ENCODE results near the gene DCDC2B.

DCDC2B gene

DNA sequence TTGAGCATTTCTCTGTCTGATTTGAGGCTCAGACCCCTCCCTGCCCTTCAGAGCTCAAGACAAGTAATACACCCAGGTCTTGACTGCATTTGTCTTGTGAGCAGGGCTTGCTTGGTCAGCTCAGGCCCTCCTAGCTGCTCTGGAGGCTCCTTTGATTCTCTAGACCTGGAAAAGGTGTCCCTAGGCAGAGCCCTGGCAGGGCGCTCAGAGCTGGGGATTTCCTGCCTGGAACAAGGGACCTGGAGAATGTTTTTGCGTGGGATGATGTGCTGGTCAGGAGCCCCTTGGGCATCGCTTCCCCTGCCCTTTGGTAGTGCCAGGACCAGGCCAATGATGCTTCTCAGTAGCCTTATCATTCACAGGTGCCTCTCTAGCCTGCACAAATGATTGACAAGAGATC lies 13.4 kb upstream of the DCDC2B start:
- no peak overlapping the region for H3K4me3 ChIP-seq (ENCODE audit: low read depth, low read length)
- no peak for DNase-seq (ENCODE audit: low read depth)

DNA sequence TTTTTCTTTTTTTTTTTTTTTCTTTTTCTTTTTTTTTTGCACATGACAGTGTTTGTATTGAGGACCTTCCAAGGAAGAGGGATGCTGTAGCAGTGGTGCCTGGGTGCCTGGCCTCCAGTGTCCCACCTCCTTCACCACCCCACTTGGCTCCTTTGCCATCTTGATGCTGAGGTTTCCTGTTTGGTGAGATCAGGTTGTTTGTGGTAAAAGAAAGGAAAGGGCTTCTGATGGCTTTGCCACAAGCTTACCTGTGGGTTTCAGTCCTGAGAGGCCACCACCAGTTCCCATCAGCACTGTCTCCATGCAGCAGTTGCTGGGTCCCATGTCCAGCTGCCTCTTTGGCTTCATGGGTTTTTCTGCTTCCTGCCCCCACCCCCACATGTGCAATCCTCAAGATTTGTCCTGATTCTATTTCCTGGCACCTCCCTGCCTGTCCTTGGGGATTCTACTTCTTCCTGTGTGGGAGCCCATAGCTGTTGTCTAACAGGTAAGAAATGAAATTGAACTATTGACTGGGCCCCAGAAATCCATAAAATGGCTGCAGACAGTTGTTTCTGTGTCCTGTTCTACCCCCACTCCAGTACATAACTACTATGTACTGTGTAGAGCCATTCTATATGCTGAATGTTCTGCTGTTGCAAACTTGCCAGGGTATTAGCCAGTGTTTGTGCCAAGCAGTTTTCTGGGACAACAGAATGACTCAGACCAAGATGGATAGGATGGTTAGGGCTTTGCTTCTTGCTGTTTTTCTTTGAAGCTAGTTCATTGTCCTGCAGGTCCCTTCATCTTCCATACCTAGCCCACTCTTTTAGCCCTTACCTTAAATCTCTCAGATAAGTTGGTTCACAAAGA lies 12.7 kb upstream of the DCDC2B start:
- no peak overlapping the region for H3K4me3 ChIP-seq (ENCODE audit: low read depth, low read length)
- no peak for DNase-seq (ENCODE audit: low read depth)

DNA sequence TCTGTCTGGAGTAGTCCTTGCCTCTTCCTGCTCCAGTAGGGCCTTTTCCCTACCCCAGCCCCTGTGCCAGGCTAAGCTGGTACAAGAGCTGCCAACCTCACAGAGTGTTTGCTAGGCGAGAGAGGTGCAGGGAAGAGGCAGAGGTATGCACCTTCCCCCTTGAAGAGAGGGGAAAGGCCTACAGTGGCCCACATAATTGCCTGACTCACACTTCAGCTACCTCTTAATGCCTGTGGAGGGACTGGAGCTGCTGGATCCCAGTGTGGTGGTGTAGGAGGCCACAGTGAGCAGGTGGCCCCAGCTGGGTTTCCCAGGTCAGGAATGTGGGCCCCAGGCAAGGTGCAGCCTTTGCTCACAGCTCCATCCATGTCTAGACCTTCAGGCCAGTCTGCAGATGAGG lies 11.8 kb upstream of the DCDC2B start:
- DNase-seq (ENCODE audit: low read depth), result no peak
- no peak overlapping the region for H3K4me3 ChIP-seq (ENCODE audit: low read depth, low read length)

DNA sequence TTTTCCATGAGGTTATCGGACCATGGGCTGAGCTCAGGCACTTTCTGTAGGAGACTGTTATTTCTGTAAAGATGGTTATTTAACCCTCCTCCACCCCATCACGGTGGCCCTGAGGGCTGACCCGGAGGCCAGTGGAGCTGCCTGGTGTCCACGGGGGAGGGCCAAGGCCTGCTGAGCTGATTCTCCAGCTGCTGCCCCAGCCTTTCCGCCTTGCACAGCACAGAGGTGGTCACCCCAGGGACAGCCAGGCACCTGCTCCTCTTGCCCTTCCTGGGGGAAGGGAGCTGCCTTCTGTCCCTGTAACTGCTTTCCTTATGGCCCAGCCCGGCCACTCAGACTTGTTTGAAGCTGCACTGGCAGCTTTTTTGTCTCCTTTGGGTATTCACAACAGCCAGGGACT lies 11.1 kb upstream of the DCDC2B start:
- DNase-seq (ENCODE audit: low read depth), result no peak
- no peak overlapping the region for H3K4me3 ChIP-seq (ENCODE audit: low read depth, low read length)

DNA sequence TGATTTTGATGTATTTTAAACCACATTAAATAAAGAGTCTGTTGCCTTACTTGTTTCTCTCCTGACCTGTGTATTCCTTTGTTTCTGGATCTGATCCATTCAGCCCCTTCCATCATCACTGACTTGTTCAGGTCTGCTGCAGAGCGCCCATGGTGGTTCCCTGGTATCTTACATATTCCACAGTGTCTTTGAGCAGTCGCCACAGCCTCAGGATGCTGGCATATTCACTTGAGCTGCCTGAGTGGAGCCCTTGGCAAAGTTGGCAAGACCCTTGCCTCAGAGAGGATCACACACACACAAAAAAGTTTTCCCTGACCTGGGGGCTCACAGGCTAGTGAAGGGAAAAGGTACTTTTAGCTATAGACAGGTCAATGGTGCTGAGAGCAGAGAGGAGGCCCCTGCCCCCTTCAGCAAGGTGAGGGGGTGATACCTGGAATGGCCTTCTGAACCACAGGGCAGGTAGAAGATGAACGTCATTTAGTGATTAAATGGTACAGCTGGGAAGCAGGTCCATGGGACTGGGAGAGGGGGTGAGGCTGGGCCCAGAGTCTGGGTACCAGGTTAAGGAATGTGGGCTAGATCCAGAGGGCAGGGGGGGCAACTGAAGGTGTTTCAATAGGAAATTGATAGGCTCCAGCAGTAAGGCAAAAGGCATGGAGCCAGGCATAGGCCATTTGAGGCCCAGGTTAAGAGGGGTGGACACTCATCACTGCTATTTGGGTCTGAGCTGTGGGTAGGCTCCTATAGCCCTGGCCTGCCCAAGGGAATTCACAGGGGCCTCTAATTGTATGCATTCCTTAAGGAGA lies 10.4 kb upstream of the DCDC2B start:
- H3K4me3 ChIP-seq (ENCODE audit: low read depth, low read length), result no peak overlapping the region
- no peak for DNase-seq (ENCODE audit: low read depth)

DNA sequence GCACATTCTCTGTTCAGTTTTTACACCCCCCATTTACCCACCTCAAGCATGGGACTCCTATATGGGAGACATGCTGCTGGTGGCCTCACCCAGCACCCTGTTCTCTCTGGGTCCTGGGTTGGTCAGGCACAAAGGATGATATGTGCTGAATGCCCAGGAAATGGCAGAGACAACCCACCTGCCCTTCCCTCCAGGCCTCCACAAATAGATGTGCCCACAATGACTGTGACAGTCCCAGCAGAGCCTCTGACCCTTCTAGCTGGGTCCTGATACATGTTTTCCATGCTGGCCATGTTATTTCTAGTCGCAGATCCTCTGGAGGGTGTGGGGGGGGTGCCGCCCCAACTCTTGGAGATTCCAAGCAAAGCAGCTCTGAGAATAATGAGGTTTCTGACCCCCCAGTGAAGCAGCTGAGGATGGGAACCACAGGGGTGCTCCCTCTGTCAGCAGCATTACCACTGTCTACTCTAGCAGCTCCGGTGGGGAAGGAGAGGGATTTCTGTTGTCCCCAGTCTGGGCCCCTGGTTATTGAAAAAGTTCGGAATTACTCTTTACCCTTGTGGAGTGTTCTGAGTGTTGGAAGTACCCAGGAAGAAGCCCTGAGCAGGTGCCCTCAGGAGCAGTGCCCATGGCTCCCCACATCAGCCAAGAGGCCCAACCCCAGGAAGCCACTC lies 9.7 kb upstream of the DCDC2B start:
- peak overlapping the region; percentile 68 for H3K4me3 ChIP-seq (ENCODE audit: low read depth, low read length)
- DNase-seq (ENCODE audit: low read depth), result no peak

DNA sequence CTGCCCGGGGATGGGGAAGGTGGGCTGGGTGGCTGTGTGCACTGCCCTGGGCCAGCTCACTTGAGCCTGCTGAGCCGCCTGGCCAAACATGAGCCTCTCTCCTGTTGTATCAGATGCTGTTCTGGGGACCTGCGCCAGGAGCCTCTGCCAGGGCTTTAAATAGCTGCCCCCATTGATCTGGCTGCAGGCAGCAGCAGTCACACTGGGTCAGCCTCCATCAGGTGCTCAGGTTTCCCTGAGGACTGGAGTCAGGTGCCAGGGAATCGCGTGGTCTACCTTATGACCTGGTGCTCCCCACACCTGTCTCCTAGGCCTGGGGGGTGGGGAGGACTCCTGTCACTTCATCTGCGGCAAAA lies 9.2 kb upstream of the DCDC2B start:
- peak overlapping the region; percentile 68 for H3K4me3 ChIP-seq (ENCODE audit: low read depth, low read length)
- no peak for DNase-seq (ENCODE audit: low read depth)

DNA sequence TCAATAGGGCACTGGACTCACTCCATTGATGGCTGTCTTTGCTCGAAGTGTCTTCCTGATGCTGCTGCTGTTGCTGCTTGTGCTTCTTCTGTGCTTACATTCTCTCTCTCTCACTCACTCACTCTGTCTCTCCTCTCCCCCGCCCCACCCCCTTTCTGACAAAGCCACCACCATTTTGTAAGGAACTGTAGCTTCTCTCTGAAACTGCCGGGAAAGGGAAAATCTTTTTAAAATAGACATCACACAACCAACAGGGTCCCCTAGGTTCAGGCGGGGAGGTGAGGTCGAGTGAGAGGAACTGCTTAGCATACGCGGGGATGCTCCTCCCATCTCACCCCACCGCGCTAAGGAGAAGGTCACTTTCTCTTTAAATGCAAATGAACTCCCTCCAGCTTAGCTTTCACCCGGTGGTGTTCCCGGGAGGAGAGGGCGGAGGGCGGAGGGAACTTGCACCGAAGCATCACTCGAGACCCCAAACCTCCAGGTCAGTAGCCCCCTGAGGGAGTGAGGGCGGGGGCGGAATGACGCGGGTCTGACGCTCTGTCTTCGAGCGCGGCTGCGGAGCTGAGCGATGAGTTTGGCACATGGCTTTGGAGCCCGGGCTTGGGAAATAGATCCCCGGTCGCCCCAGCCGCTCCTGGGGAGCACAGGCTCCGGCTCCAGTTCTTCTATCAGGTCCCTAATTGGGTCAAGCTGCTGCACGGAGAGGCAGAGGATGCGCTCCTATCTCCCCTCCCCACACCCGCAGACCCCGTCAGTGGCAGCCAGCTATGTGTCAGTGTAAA lies 8.5 kb upstream of the DCDC2B start, which contains the start of gene CCDC28B:
Gene CCDC28B (plus strand): TSS at position 370 of the 785 bp plus-strand sequence. CDS start 1,341 bp downstream, outside the sequence.
- peak within 1 kb of the TSS; percentile 68 for H3K4me3 ChIP-seq (ENCODE audit: low read depth, low read length)
- peak; percentile 70 for DNase-seq (ENCODE audit: low read depth)

DNA sequence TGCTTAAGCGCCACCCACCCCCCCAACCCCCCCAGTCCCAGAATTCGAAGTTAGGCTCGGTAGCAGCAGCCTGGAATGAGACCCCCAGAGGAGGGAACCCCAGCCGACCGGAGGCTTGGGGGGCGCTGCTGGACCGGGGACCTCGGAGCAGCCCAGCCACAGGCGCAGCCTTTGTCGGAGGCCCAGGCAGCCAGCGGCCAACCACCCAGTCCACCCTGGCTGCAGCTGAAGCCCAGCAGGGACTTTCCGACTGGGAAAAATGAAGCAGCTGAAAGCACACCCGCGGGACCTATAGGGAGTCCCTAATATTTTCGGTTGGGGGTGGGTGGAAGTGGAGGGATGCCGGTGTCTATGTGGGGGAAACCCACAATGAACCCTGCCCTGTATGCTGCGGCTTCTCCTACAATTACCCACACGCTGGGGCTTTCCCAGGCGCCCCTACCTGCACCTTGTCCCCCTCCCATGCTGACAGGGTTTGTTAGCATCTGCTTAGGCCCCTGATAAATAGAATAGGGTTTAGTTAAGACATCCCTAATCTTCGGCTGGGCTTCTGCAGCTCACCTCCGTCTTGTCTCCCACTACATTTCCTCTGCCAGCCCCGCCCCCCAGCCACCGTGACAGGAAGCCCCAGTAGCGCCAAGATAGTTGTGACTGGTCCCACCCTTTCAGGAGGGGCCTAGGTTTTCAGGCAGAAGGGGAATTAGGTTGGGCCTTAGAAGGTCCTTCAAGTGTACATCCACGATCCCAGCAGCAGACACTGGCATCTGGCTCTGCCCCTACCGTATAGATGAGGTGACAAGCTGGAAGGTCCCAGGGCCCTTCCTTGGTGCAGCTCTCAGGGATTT lies 7.7 kb upstream of the DCDC2B start:
- H3K4me3 ChIP-seq (ENCODE audit: low read depth, low read length), result peak overlapping the region; percentile 68
- no peak for DNase-seq (ENCODE audit: low read depth)

DNA sequence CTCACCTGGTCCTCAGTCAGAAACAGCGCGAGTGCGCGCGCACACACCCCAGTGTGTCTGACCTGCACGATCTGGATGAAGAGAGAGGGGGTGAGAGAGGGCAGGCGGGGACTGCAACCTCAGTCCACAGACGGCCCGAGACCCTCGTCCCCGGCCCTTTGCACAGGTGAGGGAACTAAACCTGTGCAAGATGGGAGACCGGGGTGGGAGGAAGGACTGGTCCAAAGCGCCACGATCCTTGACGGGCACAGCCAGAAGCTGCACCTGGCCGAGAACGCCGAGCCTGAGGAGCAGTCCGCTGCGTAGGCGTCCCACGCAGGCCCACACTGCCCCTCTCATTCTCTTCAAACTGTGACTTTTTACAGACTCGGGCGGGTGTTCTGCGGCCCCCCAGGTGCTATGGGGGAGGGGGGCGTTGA lies 3.9 kb upstream of the DCDC2B start:
- peak overlapping the region; percentile 81 for H3K4me3 ChIP-seq (ENCODE audit: low read depth, low read length)
- no peak for DNase-seq (ENCODE audit: low read depth)

DNA sequence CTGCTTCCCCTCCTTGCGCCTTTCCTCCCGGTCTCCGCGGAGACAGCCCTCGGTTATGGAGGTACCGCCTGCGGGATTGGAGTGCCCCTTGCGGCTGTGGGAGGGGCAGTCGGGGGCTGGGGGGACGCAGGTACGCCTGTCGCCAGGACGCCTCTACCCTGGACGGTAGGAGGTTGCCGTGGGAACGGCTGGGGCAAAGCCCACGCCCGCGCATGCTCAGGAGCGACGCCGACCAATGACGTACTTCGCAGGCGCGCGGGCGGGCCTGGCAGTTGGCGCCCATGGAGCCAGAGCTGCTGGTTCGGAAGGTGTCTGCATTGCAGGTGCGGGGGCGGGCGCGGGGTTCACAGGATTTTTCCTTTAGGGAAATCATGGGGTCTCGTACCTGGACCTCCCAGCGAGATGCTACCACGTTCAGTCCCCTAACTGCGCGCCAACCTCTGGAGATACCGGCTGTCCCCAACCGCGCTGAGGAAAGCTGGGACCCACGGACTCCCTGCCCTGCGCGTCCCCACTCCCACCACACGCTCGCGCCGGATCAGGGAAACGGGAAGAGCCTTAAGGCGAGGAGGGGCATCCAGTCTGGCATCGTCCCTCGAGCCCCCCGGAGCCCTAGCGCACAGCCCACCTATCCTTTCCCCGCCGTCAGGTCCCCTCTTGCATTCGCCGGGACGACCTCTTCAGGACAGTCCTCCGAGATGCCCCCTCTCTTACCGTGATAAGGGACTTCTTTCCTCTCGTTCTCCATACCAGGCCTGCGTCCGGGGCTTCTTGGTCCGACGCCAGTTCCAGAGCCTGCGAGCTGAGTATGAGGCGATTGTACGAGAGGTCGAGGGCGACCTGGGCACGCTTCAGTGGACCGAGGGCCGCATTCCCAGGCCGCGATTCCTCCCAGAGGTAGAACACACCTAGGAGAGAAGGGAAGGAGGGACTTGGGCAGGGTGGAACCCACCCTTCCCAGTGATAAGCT lies 3.2 kb upstream of the DCDC2B start, which contains the start of gene IQCC:
Gene IQCC (plus strand): TSS at position 271 of the 970 bp plus-strand sequence. CDS start 11 bp downstream, at position 282.
- DNase-seq (ENCODE audit: low read depth), result no peak
- H3K4me3 ChIP-seq (ENCODE audit: low read depth, low read length), result peak within 1 kb of the TSS; percentile 81

DNA sequence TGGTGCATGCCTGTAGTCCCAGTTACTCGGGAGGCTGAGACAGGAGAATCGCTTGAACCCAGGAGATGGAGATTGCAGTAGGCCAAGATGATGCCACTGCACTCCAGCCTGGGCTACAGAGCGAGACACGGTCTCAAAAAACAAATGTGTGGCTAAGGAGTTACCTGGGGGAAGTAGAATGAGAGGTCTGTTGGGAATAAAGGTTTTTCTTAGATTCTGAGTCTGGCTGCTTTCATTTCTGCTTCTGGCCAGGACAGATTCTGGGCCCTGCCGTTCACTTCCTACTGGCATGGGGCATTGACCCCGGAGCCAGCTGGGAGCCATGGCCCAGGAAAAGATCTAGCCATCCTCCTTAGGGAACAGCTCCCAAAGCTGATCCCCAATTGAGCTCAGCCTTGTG lies 420 bp upstream of the DCDC2B start:
- no peak for DNase-seq (ENCODE audit: low read depth)
- no peak overlapping the region for H3K4me3 ChIP-seq (ENCODE audit: low read depth, low read length)

DNA sequence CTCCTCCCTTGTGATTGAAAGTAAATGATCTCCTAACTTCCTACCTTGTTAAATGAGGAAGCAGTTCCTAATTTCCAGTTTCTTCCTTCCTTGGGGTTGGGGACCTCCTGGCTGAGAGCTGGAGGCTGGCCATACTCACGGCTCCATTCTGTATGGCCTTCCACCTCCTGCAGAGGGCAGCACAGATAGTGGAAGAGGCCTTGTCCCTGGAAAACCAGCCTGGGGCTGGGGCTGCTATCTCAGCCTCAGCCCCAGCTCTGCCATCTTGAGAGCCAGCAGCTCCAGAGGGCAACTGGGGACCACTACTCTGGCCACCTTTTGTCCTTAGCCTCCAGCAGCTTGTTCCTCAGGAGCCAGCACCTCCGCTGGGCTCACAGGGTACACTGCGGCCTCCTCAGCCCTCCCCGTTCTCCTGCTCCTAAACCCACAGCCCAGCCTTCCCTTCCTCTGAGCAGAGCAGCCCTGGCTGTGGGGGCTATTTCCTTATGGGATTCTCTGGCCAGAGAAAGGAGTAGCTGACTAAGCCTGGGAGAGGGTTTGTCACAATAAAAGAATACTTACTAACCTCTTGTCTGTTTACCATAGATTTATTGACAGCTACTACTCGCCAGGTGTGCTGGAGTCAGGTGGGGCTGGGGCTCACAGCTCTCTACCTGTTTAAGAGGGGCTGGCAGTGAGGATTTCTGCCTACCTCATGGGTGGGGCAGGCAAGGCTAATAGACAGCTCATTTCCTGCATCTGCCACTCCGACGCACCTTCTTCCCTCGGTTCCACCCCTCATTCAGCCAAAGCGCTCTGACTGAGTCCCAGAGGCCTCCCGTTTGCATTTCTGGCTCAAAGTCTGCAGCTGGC lies 7.0 kb downstream of the DCDC2B start:
- H3K4me3 ChIP-seq (ENCODE audit: low read depth, low read length), result no peak overlapping the region
- DNase-seq (ENCODE audit: low read depth), result no peak

DNA sequence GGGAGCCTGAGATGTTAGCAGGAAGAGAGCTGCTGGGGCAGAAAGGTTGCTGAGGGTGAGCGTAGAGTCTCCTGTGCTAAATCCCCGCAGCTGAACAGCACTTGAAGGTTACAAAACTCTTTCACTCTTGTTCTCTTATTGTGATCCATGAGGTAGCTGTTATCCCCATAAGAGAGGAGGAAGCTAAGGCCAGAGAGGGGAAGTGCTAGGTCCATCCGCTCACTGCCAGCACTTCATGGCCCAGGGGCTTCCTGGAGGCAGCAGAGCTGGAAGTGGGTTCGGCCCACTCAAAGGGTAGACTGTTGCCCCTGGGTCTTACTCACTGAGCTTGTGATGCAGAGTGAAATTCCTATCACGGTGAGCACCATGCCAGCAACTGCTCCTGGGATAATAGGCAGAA lies 7.7 kb downstream of the DCDC2B start:
- H3K4me3 ChIP-seq (ENCODE audit: low read depth, low read length), result no peak overlapping the region
- DNase-seq (ENCODE audit: low read depth), result no peak

DNA sequence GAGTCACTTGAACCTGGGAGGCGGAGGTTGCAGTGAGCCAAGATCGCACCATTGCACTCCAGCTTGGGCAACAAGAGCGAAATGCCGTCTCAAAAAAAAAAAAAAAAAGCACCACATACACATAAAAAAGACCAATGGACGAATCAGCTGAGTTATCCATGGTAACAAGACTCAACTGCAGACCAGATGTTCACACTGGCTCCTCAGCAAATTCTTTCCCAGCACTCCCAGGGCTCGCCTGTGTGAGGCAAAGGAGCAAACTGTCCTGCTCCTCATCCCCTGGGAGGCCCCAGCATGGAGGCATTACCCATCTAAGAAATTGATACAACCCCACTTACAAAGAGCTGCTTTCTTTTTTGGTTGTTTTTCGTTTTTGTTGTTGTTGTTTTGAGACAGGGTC lies 10.1 kb downstream of the DCDC2B start:
- DNase-seq (ENCODE audit: low read depth), result no peak

DNA sequence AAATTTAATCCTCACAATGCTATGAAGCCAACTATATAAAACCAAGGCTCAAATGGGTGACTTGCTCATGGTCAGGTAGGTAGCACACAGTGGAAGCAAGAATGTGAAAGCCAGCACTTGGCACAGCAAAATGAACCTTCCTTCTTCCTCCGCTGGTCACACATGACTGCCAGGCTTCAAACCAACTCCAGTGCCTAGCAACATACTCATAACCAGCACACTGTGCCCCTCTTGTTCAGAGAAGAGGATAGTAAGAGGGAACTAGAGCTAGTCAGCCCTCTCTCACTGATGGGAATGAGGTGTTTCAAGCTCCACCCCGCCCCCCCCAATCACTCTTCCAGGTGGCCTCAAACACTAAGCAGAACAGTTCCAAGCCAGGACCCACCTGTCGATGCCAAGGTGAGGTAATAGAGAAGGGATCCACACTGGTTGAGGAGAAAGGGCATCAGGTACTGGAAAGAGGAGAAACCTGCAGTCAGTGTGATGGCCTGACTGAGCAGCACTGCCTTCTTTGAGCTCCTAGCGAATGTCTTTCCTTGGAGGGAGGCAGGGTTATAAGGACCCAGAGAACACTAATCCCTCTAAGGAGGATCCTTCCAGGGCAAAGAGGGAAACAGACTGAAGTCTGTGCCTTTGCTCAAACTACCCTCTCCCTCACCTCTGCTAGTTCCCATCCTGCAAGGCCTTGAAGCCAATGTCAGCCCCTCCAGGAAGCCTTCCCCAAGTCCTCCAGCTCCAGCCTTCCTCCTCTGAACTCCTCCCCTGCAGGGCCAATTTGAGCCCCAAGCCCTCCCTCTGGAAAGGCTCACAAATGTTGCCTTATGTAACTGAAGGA lies 12.1 kb downstream of the DCDC2B start:
- no peak for DNase-seq (ENCODE audit: low read depth)
- peak overlapping the region; percentile 83 for H3K4me3 ChIP-seq (ENCODE audit: low read depth, low read length)

More for the DNA sequence above, 10.1 kb downstream of the DCDC2B start:
- no peak overlapping the region for H3K4me3 ChIP-seq (ENCODE audit: low read depth, low read length)
